ENCODE measurements around the gene CKAP4. TPM values are rescaled to one million over a fixed set of nuclear protein-coding genes. Genes with fewer than 3 reads are reported as not detected.

CKAP4 gene
- total RNA-seq, 1 experiment from 2014 or later, result 101 TPM

GRCh38 chr12:106285982-106286381 lies 38.2 kb upstream of the CKAP4 start:
- no peaks in the 10 kb centered on the region for H3K27me3 Mint-ChIP-seq (ENCODE audit: insufficient read depth, unreplicated experiment)
- BruUV-seq (replicated peaks), result no TSS peak
- TF ChIP-seq, protein P1, sequence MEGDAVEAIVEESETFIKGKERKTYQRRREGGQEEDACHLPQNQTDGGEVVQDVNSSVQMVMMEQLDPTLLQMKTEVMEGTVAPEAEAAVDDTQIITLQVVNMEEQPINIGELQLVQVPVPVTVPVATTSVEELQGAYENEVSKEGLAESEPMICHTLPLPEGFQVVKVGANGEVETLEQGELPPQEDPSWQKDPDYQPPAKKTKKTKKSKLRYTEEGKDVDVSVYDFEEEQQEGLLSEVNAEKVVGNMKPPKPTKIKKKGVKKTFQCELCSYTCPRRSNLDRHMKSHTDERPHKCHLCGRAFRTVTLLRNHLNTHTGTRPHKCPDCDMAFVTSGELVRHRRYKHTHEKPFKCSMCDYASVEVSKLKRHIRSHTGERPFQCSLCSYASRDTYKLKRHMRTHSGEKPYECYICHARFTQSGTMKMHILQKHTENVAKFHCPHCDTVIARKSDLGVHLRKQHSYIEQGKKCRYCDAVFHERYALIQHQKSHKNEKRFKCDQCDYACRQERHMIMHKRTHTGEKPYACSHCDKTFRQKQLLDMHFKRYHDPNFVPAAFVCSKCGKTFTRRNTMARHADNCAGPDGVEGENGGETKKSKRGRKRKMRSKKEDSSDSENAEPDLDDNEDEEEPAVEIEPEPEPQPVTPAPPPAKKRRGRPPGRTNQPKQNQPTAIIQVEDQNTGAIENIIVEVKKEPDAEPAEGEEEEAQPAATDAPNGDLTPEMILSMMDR (IDR thresholded peaks at IDR 0.05; ENCODE audit: unreplicated experiment), result no peak
- intact Hi-C loops (cut with micrococcal nuclease), result no loop called here
- H3K4me3 Mint-ChIP-seq (ENCODE audit: unreplicated experiment), result no peak overlapping the region
- H3K36me3 Mint-ChIP-seq (ENCODE audit: insufficient read depth, unreplicated experiment), result no peaks in the 10 kb centered on the region
- POLR2A ChIA-PET, result no interaction called here
- peaks cover 33% of the 10 kb centered on the region for H3K4me1 Mint-ChIP-seq (ENCODE audit: insufficient read depth, unreplicated experiment)
- no peak for DNase-seq (ENCODE audit: unreplicated experiment)
- H3K9me3 Mint-ChIP-seq (ENCODE audit: unreplicated experiment), result peaks cover 11% of the 10 kb centered on the region
- CTCF ChIA-PET, result interaction anchor here (1.4 to 5.3 kb wide), 2 partner anchors 15 to 58 kb away, joined by 4 to 76 read pairs; no protein-coding TSS in a partner anchor
- no peak overlapping the region for H3K27ac Mint-ChIP-seq (ENCODE audit: low read depth, unreplicated experiment)

DNA sequence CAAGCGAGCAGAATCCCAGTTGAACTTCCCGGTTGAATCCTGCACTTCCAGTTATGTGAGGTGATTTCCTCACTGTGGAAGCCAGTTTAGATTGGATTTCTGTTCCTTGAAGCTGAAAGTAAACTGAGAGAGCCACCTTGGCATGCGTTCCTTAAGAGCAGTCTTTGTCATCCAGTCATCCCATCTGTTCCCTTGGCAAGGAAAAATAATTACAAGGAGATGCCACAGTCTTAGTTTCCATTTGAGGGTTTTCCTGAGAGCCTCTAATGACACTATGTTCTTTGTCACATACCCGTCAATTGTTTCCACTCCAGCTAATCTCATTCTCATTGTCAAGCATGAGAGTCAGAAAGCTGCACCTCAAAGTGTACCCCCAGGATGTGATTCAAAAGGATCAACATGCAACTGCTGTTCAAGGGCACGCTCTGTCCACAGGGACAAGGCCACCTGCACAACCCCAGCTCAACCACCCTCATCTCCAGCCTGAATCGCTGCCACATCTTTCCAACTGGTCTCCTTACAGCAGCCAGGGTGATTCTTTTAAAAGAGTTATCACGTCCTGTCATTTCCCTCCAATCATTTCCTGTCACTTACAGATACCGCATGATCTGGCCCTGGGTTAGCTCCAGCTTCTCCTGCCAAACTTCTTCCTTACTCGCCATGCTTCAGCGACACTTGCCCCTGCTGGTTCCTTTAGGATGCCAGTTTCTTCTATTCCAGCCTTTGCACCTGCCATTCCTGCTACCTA lies 36.7 kb upstream of the CKAP4 start:
- peaks cover 32% of the 10 kb centered on the region for H3K4me1 Mint-ChIP-seq (ENCODE audit: insufficient read depth, unreplicated experiment)
- no peaks in the 10 kb centered on the region for H3K27me3 Mint-ChIP-seq (ENCODE audit: insufficient read depth, unreplicated experiment)
- H3K36me3 Mint-ChIP-seq (ENCODE audit: insufficient read depth, unreplicated experiment), result no peaks in the 10 kb centered on the region
- DNase-seq (ENCODE audit: unreplicated experiment), result no peak
- BruUV-seq (replicated peaks), result no TSS peak
- CTCF ChIA-PET, result interaction anchor here (0.6 to 5.3 kb wide), 15 partner anchors 12 to 558 kb away, joined by 3 to 76 read pairs (median 4); partner anchors contain the start of gene POLR3B
- intact Hi-C loops (cut with micrococcal nuclease), result no loop called here
- TF ChIP-seq, protein P1 (IDR thresholded peaks at IDR 0.05; ENCODE audit: unreplicated experiment), result no peak
- no peak overlapping the region for H3K4me3 Mint-ChIP-seq (ENCODE audit: unreplicated experiment)
- no peak overlapping the region for H3K27ac Mint-ChIP-seq (ENCODE audit: low read depth, unreplicated experiment)
- POLR2A ChIA-PET, result interaction anchor here (0.6 to 2.8 kb wide), 4 partner anchors 11 to 150 kb away, joined by 3 to 9 read pairs (median 3); partner anchors contain the start of gene POLR3B
- peaks cover 11% of the 10 kb centered on the region for H3K9me3 Mint-ChIP-seq (ENCODE audit: unreplicated experiment)

DNA sequence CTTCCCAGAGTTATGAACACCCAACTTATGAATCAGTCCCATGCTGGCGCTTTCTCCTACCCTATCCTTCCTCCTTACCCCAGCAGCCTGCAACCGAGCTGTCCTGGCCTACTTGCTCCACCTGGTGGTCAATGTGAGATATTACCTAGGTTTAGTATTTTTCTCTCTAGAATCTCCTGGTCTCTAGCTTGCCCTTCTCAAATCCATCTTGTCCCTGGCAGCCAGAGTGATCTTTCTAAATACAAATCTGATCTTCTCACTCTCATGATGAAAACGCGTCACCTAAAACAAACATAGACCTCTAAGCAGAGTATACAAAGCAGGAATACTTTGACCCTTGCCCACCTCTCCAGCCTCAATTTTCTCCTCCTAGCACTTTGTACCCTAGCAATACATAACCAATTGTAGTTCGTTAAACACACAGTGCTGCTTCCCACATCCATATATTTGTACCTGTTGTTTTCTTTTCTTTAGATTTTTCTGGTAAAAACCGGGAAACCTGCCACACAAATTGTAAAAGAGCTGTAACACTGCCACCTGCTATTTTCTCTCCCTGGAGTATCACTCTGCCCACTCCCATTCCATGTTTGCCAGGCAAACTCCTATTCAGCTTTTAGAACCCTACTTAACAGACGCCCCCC lies 34.8 kb upstream of the CKAP4 start:
- BruUV-seq (replicated peaks), result no TSS peak
- TF ChIP-seq, protein P1 (IDR thresholded peaks at IDR 0.05; ENCODE audit: unreplicated experiment), result peak; percentile 76
- intact Hi-C loops (cut with micrococcal nuclease), result loop anchor here (1.0 kb wide), 3 partner anchors 35 to 63 kb away; no protein-coding TSS in a partner anchor

GRCh38 chr12:106281804-106282203 lies 34.0 kb upstream of the CKAP4 start:
- Mint-ChIP-seq H3K27ac (ENCODE audit: low read depth, unreplicated experiment) (no peak overlapping the region), H3K4me3 (ENCODE audit: unreplicated experiment) (no peak overlapping the region), H3K4me1 (ENCODE audit: insufficient read depth, unreplicated experiment) (peaks cover 11% of the 10 kb centered on the region), H3K36me3 (ENCODE audit: insufficient read depth, unreplicated experiment) (no peaks in the 10 kb centered on the region), H3K9me3 (ENCODE audit: unreplicated experiment) (peaks cover 11% of the 10 kb centered on the region), H3K27me3 (ENCODE audit: insufficient read depth, unreplicated experiment) (no peaks in the 10 kb centered on the region)
- intact Hi-C loops (cut with micrococcal nuclease), result loop anchor here (1.0 kb wide), 3 partner anchors 35 to 63 kb away; no protein-coding TSS in a partner anchor
- ChIA-PET CTCF (interaction anchor here (0.6 to 5.3 kb wide), 20 partner anchors 10 to 910 kb away, joined by 3 to 76 read pairs (median 7); partner anchors contain the start of gene POLR3B), POLR2A (interaction anchor here (1.1 to 2.8 kb wide), 7 partner anchors 20 to 76 kb away, joined by 3 to 17 read pairs (median 9); partner anchors contain the start of genes CKAP4, POLR3B and TCP11L2)
- TF ChIP-seq, protein P1 (IDR thresholded peaks at IDR 0.05; ENCODE audit: unreplicated experiment), result no peak
- DNase-seq (ENCODE audit: unreplicated experiment), result no peak
- no TSS peak for BruUV-seq (replicated peaks)

More for the DNA sequence above, 34.8 kb upstream of the CKAP4 start:
- peaks cover 15% of the 10 kb centered on the region for H3K4me1 Mint-ChIP-seq (ENCODE audit: insufficient read depth, unreplicated experiment)
- H3K4me3 Mint-ChIP-seq (ENCODE audit: unreplicated experiment), result no peak overlapping the region
- DNase-seq (ENCODE audit: unreplicated experiment), result peak; percentile 83
- H3K27ac Mint-ChIP-seq (ENCODE audit: low read depth, unreplicated experiment), result no peak overlapping the region
- H3K36me3 Mint-ChIP-seq (ENCODE audit: insufficient read depth, unreplicated experiment), result no peaks in the 10 kb centered on the region
- ChIA-PET CTCF (interaction anchor here (0.6 to 5.3 kb wide), 24 partner anchors 11 to 911 kb away, joined by 3 to 76 read pairs (median 7); partner anchors contain the start of gene POLR3B), POLR2A (interaction anchor here (1.1 to 2.8 kb wide), 7 partner anchors 19 to 75 kb away, joined by 3 to 17 read pairs (median 9); partner anchors contain the start of genes CKAP4, POLR3B and TCP11L2)
- peaks cover 11% of the 10 kb centered on the region for H3K9me3 Mint-ChIP-seq (ENCODE audit: unreplicated experiment)
- H3K27me3 Mint-ChIP-seq (ENCODE audit: insufficient read depth, unreplicated experiment), result no peaks in the 10 kb centered on the region
